ENCODE data around the gene GABBR2.

DNA sequence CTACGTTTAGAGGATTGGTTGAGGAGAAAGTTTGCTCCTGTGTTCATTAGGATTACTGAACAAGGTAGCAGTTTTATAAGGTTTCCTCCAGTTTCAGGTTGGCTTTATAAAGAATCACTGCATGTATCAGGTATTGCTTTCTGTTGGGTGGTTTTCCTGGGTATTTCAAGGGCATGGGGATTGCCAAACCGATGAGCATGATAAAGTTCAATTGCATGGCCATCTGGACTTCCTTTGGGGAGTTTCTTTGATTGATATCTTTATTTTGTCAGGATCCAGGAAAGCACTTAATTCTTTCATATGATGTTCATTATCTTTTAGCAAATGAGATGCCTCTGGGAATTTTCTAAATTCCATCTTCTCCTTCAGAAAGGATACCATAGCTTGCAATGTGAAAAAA, 10.3 kb upstream of the GABBR2 start:
- TF ChIP-seq, protein P1, sequence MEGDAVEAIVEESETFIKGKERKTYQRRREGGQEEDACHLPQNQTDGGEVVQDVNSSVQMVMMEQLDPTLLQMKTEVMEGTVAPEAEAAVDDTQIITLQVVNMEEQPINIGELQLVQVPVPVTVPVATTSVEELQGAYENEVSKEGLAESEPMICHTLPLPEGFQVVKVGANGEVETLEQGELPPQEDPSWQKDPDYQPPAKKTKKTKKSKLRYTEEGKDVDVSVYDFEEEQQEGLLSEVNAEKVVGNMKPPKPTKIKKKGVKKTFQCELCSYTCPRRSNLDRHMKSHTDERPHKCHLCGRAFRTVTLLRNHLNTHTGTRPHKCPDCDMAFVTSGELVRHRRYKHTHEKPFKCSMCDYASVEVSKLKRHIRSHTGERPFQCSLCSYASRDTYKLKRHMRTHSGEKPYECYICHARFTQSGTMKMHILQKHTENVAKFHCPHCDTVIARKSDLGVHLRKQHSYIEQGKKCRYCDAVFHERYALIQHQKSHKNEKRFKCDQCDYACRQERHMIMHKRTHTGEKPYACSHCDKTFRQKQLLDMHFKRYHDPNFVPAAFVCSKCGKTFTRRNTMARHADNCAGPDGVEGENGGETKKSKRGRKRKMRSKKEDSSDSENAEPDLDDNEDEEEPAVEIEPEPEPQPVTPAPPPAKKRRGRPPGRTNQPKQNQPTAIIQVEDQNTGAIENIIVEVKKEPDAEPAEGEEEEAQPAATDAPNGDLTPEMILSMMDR (conservative IDR thresholded peaks at IDR 0.05; ENCODE audit: low read length), result no peak
- TF ChIP-seq EZH2phosphoT487 (IDR thresholded peaks at IDR 0.05; ENCODE audit: borderline replicate concordance, low read depth, low read length), result no peak
